Heart left ventricle (tissue), 16 donors: ENCODE measurements around the gene PTPRE. TPM values are rescaled to one million over a fixed set of nuclear protein-coding genes. Genes with fewer than 3 reads are reported as not detected.

ENCODE experiments used
- ATAC-seq, 4 donors: fragments of 200-7000 bp; cut with Tn5 transposase; one replicate each; pipeline ENCODE4 v1.9.1; 2020 to 2022; ENCODE audit warnings: moderate library complexity in 4 of 4, mild to moderate bottlenecking in 3 of 4, moderate number of reproducible peaks in 1 of 4
- DNase-seq, 5 donors: peaks; one replicate each; pipeline ENCODE4 v3.0.0-alpha.2; 2020
- H3K27ac ChIP-seq, 12 donors: fragments of 200-600 bp; sonication (generic) in 4 of 12; one replicate each; pipeline versions ENCODE4 v1.5.0 to v1.8.0; 2016 to 2022; ENCODE audit warnings: mild to moderate bottlenecking in 2 of 12
- H3K27me3 ChIP-seq, 9 donors: fragments of 200-600 bp; sonication (generic) in 2 of 9; one replicate each; pipeline versions ENCODE4 v1.5.1 to v1.8.0; 2016 to 2022; ENCODE audit warnings: mild to moderate bottlenecking in 3 of 9
- H3K36me3 ChIP-seq, 9 donors: fragments of 200-600 bp; sonication (generic) in 2 of 9; one replicate each; pipeline versions ENCODE4 v1.5.0 to v1.8.0; 2018 to 2022; ENCODE audit warnings: mild to moderate bottlenecking in 2 of 9
- H3K4me1 ChIP-seq, 12 donors: fragments of 200-600 bp; sonication (generic) in 4 of 12; one replicate each; pipeline versions ENCODE4 v1.5.0 to v1.8.0; 2016 to 2022; ENCODE audit warnings: mild to moderate bottlenecking in 3 of 12
- H3K4me3 ChIP-seq, 12 donors: fragments of 200-600 bp; sonication (generic) in 4 of 12; one replicate each; pipeline versions ENCODE4 v1.5.0 to v1.8.0; 2017 to 2022; ENCODE audit warnings: mild to moderate bottlenecking in 9 of 12, moderate library complexity in 4 of 12
- H3K9me3 ChIP-seq, 12 donors: fragments of 200-600 bp; sonication (generic) in 4 of 12; one replicate each; pipeline versions ENCODE4 v1.5.0 to v1.8.0; 2016 to 2022; ENCODE audit warnings: mild to moderate bottlenecking in 1 of 12
- CTCF ChIP-seq, 12 donors: fragments of 200-600 bp; sonication (generic) in 4 of 12; IDR thresholded peaks; one replicate each; pipeline versions ENCODE4 v1.5.0 to v1.8.0; 2018 to 2022; ENCODE audit warnings: antibody characterized with exemption in 12 of 12, mild to moderate bottlenecking in 5 of 12
- POLR2A ChIP-seq, 2 donors: fragments of 450-650 bp; IDR thresholded peaks; one replicate each; pipeline ENCODE4 v1.6.1; 2017; ENCODE audit warnings: antibody characterized with exemption in 2 of 2, mild to moderate bottlenecking in 2 of 2, moderate library complexity in 2 of 2
- WGBS, 4 donors: extraction: QIAGEN DNeasy Blood & Tissue Kit in 2 of 4; methylation state at CpG; one replicate each; pipeline versions ENCODE4 v1.1.5 to v1.1.7; 2013 to 2018; 5-methylcytosine and 5-hydroxymethylcytosine counted together
- intact Hi-C, 10 donors: fragments of 100-400 bp; cut with DNase I; formaldehyde crosslinking; loops; one replicate each; pipeline versions ENCODE4 v1.11.1 to v1.14.2; 2022
- polyA plus RNA-seq, 2 donors: library from polyadenylated mRNA; stranded (reverse); fragments of 200-250 nt; gene quantifications; one replicate each; pipeline ENCODE4 v1.2.3, GENCODE V29; 2013
- total RNA-seq, 9 donors: library from RNA; depleted of rRNA in 2 of 9; stranded (reverse); fragments of >200 nt in 2 of 9; fragmentation: NEBNext Ultra II Directional in 3 of 9; extraction: Animal tissue kit (Norgen Biotek cat#: 25700) in 3 of 9; gene quantifications; one replicate each; pipeline versions ENCODE4 v1.1.0 to v1.2.4, GENCODE V29; 2016 to 2023
- donor health status: ischemic (EF 13 %, LVEDD 7.1; RV severe dilation, severe dysfunction).
- donor health status: healthy with polysubstance abuse.
- donor health status: DM: no; HTN: yes; CAD: no.
- donor health status: DM: no; HTN: no; CAD: no.
- donor health status: ischemic (EF 25% LVEDD 6.9; RV normal size, moderate dysfunction).
- donor health status: ischemic (EF 25% LVEDD 5.7; RV mildly dilated, moderate dysfunction).
- donor health status: healthy.
- donor health status: DM: yes; HTN: yes; CAD: no.
- donor health status: ischemic (EF 35%, LVEDD 5.7; RV mildly dilated, moderate dysfunction).
- donor health status: nonischemic (EF 11% LVEDD 7.7; RV severe dilation, severe dysfunction).
- donor health status: DM: yes; HTN: yes; CAD: no.
- donor health status: PGD.
- donor health status: ischemic (EF 29% LVEDD 5.4; RV normal size, mild dysfunction).
- donor health status: nonischemic (EF 23%, LVEDD 6.1; RV moderate dilation, normal function).

Gene PTPRE
- total and polyA plus RNA-seq, 11 donors: 6.9 to 55.0 (median 24.1) TPM

- H3K27me3 ChIP-seq: no peaks in the 10 kb centered on the region
- intact Hi-C loops: no loop called here
- H3K36me3 ChIP-seq: no peaks in the 10 kb centered on the region
- DNase-seq (no peak), ATAC-seq (peak; percentile 60 to 82 (median 73))
- TF ChIP-seq CTCF (IDR thresholded peaks at IDR 0.05): no peak
- TF ChIP-seq POLR2A (IDR thresholded peaks at IDR 0.05): no peak
- WGBS, 4 donors: 60 to 72% (median 64%) methylated on average over 7 to 8 of the region's 8 CpGs
- no peak overlapping the region for H3K4me3 ChIP-seq
- H3K27ac ChIP-seq: peak overlapping the region in 7 of 12 donors; percentile 22 to 77 (median 53)
- no peaks in the 10 kb centered on the region for H3K9me3 ChIP-seq
- H3K4me1 ChIP-seq: peaks cover 0 to 38% (median 22%) of the 10 kb centered on the region in 12 donors
Observed at GRCh38 chr10:128027306-128027705, 120.4 kb downstream of the PTPRE start.

- TF ChIP-seq CTCF (IDR thresholded peaks at IDR 0.05) (no peak), POLR2A (IDR thresholded peaks at IDR 0.05) (no peak)
- peak in 3 of 4 donors; percentile 37 to 55 (median 43) for ATAC-seq
- Histone ChIP-seq H3K27ac (peak overlapping the region in 6 of 12 donors; percentile 12 to 77 (median 54)), H3K4me3 (no peak overlapping the region), H3K36me3 (no peaks in the 10 kb centered on the region), H3K9me3 (no peaks in the 10 kb centered on the region), H3K4me1 (peaks cover 0 to 38% (median 22%) of the 10 kb centered on the region in 12 donors), H3K27me3 (no peaks in the 10 kb centered on the region)
- intact Hi-C loops: no loop called here
- no peak for DNase-seq
- WGBS, 4 donors: 77 to 92% (median 80%) methylated on average over 8 to 17 of the region's 17 CpGs
Observed at GRCh38 chr10:128027822-128028507, 121.1 kb downstream of the PTPRE start.

- Histone ChIP-seq H3K4me1 (peaks cover 0 to 38% (median 22%) of the 10 kb centered on the region in 12 donors), H3K27ac (peak overlapping the region in 3 of 12 donors; percentile 0 to 77 (median 65)), H3K36me3 (no peaks in the 10 kb centered on the region), H3K4me3 (no peak overlapping the region), H3K27me3 (no peaks in the 10 kb centered on the region), H3K9me3 (no peaks in the 10 kb centered on the region)
- ATAC-seq (no peak), DNase-seq (no peak)
- WGBS, 4 donors: 85 to 90% (median 87%) methylated on average over 19 to 24 of the region's 24 CpGs
- intact Hi-C loops: no loop called here
- TF ChIP-seq CTCF (IDR thresholded peaks at IDR 0.05) (no peak), POLR2A (IDR thresholded peaks at IDR 0.05) (no peak)
Observed at GRCh38 chr10:128028508-128029289, 121.8 kb downstream of the PTPRE start.

GRCh38 chr10:128029290-128029651 lies 122.4 kb downstream of the PTPRE start:
- peaks cover 0 to 38% (median 22%) of the 10 kb centered on the region in 12 donors for H3K4me1 ChIP-seq
- no peaks in the 10 kb centered on the region for H3K36me3 ChIP-seq
- H3K27ac ChIP-seq: peak overlapping the region in 1 of 12 donors; percentile 65
- H3K27me3 ChIP-seq: no peaks in the 10 kb centered on the region
- intact Hi-C loops: no loop called here
- DNase-seq (no peak), ATAC-seq (no peak)
- H3K9me3 ChIP-seq: no peaks in the 10 kb centered on the region
- WGBS, 4 donors: 75 to 91% (median 85%) methylated on average over 6 to 7 of the region's 7 CpGs
- TF ChIP-seq POLR2A (IDR thresholded peaks at IDR 0.05): no peak
- no peak for TF ChIP-seq CTCF (IDR thresholded peaks at IDR 0.05)
- no peak overlapping the region for H3K4me3 ChIP-seq
